ENCODE data around the gene EBF3. TPM values are rescaled to one million over a fixed set of nuclear protein-coding genes. Genes with fewer than 3 reads are reported as not detected.

Gene EBF3
- total RNA-seq, 1 experiment from 2014 or later = not detected

GRCh38 chr10:129788215-129788614 lies 175.9 kb downstream of the EBF3 start:
- Histone ChIP-seq H3K27ac (no peak overlapping the region), H3K79me2 (ENCODE audit: low read depth) (no peaks in the 10 kb centered on the region), H3K4me2 (no peak overlapping the region), H3K4me1 (replicated peaks; ENCODE audit: insufficient read depth) (no peaks in the 10 kb centered on the region), H3K9me3 (ENCODE audit: insufficient read depth, low read depth) (no peaks in the 10 kb centered on the region), H3K9me2 (ENCODE audit: insufficient read depth) (no peaks in the 10 kb centered on the region), H3F3A (ENCODE audit: insufficient read depth, low read depth) (no peaks in the 10 kb centered on the region), H4K20me1 (ENCODE audit: insufficient read depth) (no peaks in the 10 kb centered on the region), H3K36me3 (ENCODE audit: low read depth) (no peaks in the 10 kb centered on the region), H3K27me3 (ENCODE audit: insufficient read depth, low read depth) (no peaks in the 10 kb centered on the region), H3K4me3 (no peak overlapping the region), H2AFZ (no peak overlapping the region)
- BruUV-seq (replicated peaks) = no TSS peak
- TF ChIP-seq, protein P1, sequence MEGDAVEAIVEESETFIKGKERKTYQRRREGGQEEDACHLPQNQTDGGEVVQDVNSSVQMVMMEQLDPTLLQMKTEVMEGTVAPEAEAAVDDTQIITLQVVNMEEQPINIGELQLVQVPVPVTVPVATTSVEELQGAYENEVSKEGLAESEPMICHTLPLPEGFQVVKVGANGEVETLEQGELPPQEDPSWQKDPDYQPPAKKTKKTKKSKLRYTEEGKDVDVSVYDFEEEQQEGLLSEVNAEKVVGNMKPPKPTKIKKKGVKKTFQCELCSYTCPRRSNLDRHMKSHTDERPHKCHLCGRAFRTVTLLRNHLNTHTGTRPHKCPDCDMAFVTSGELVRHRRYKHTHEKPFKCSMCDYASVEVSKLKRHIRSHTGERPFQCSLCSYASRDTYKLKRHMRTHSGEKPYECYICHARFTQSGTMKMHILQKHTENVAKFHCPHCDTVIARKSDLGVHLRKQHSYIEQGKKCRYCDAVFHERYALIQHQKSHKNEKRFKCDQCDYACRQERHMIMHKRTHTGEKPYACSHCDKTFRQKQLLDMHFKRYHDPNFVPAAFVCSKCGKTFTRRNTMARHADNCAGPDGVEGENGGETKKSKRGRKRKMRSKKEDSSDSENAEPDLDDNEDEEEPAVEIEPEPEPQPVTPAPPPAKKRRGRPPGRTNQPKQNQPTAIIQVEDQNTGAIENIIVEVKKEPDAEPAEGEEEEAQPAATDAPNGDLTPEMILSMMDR (conservative IDR thresholded peaks at IDR 0.05) = no peak
- TF ChIP-seq EZH2 (IDR thresholded peaks at IDR 0.05; ENCODE audit: low read depth) = no peak
- CTCF ChIA-PET = no interaction called here
- POLR2A ChIA-PET (ENCODE audit: unreplicated experiment) = no interaction called here
- no peak for DNase-seq
- intact Hi-C loops (cut with micrococcal nuclease; ENCODE audit: unreplicated experiment) = no loop called here

DNA sequence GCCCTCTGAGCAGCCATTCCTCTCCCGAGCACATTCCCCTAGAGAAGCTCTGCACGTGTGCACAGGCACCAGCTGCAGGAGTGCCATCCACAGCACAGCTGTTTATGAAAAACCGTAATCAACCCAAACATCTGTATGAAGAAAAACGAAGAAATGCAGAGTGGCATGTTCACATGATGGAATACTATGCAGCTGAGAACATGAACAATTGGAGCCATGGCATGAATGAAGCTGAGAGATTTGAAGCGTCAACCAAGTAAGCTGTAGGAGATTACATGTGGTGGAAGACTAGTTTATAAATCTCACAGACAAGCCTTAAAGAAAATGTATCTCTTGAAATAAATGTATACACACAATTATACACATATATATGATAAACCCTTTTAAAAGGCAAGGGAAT lies 176.5 kb downstream of the EBF3 start:
- Histone ChIP-seq H3K79me2 (ENCODE audit: low read depth) (no peaks in the 10 kb centered on the region), H4K20me1 (ENCODE audit: insufficient read depth) (no peaks in the 10 kb centered on the region), H3K9me2 (ENCODE audit: insufficient read depth) (no peaks in the 10 kb centered on the region), H3K36me3 (ENCODE audit: low read depth) (no peaks in the 10 kb centered on the region), H3K27ac (no peak overlapping the region), H3K27me3 (ENCODE audit: insufficient read depth, low read depth) (no peaks in the 10 kb centered on the region), H3K9me3 (ENCODE audit: insufficient read depth, low read depth) (no peaks in the 10 kb centered on the region), H2AFZ (no peak overlapping the region), H3K4me3 (no peak overlapping the region), H3K4me2 (no peak overlapping the region), H3K4me1 (replicated peaks; ENCODE audit: insufficient read depth) (no peaks in the 10 kb centered on the region), H3F3A (ENCODE audit: insufficient read depth, low read depth) (no peaks in the 10 kb centered on the region)
- intact Hi-C loops (cut with micrococcal nuclease; ENCODE audit: unreplicated experiment) = no loop called here
- DNase-seq = no peak
- no peak for TF ChIP-seq EZH2 (IDR thresholded peaks at IDR 0.05; ENCODE audit: low read depth)
- TF ChIP-seq, protein P1 (conservative IDR thresholded peaks at IDR 0.05) = no peak
- ChIA-PET CTCF (no interaction called here), POLR2A (ENCODE audit: unreplicated experiment) (no interaction called here)
- BruUV-seq (replicated peaks) = no TSS peak

DNA sequence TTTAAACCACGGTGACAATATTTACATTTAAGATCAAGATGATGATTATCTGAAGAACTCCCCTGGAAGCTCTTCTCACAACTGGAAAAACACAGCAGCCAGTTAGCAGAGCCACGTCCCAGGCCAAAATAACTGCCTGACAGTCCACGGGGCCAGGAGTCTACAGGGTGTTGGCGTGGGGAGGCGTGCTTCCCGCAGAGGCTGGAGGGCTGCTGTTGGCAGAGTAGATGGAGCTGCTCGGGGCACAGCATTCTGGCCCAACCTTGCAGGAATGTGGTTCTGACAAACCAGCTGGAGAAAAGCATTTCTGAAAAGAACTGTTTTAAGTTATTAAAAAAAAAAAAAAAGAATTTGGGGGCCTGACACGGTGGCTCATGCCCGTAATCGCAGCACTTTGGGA lies 177.9 kb downstream of the EBF3 start:
- Histone ChIP-seq H3K9me2 (ENCODE audit: insufficient read depth) (no peaks in the 10 kb centered on the region), H2AFZ (no peak overlapping the region), H3K9me3 (ENCODE audit: insufficient read depth, low read depth) (no peaks in the 10 kb centered on the region), H3K36me3 (ENCODE audit: low read depth) (no peaks in the 10 kb centered on the region), H3K27ac (no peak overlapping the region), H3F3A (ENCODE audit: insufficient read depth, low read depth) (no peaks in the 10 kb centered on the region), H3K4me3 (no peak overlapping the region), H4K20me1 (ENCODE audit: insufficient read depth) (no peaks in the 10 kb centered on the region), H3K4me1 (replicated peaks; ENCODE audit: insufficient read depth) (no peaks in the 10 kb centered on the region), H3K79me2 (ENCODE audit: low read depth) (no peaks in the 10 kb centered on the region), H3K4me2 (no peak overlapping the region), H3K27me3 (ENCODE audit: insufficient read depth, low read depth) (no peaks in the 10 kb centered on the region)
- ChIA-PET POLR2A (ENCODE audit: unreplicated experiment) (no interaction called here), CTCF (no interaction called here)
- BruUV-seq (replicated peaks) = no TSS peak
- intact Hi-C loops (cut with micrococcal nuclease; ENCODE audit: unreplicated experiment) = no loop called here
- DNase-seq = no peak
- no peak for TF ChIP-seq EZH2 (IDR thresholded peaks at IDR 0.05; ENCODE audit: low read depth)
- TF ChIP-seq, protein P1 (conservative IDR thresholded peaks at IDR 0.05) = no peak

Data from PC-9 (cell line).